ENCODE results near the gene PER3. TPM values are rescaled to one million over a fixed set of nuclear protein-coding genes. Genes with fewer than 3 reads are reported as not detected.

Gene PER3
- total and polyA plus RNA-seq, 2 donors (not counting 1 experiment from before 2014, with no cell fraction given): 16.6 to 18.8 TPM

- Histone ChIP-seq H3K9me3 (ENCODE audit: control insufficient read depth, insufficient read depth, low read depth, low read length) (no peaks in the 10 kb centered on the region), H3K79me2 (ENCODE audit: control insufficient read depth, insufficient read depth, low read length) (peaks cover 32% of the 10 kb centered on the region), H3K4me2 (ENCODE audit: extremely low read depth, insufficient read depth, low read length) (peak within 1 kb of the TSS; percentile 94), H4K20me1 (ENCODE audit: control insufficient read depth, extremely low read depth, insufficient read depth, low read length) (no peaks in the 10 kb centered on the region), H3K4me3 (replicated peaks in 1 of 4; ENCODE audit: control extremely low read depth in 1 of 4, insufficient read depth in 1 of 4, low read depth in 3 of 4, low read length in 4 of 4) (peak within 1 kb of the TSS; percentile 83 to 96 (median 85)), H3K4me1 (ENCODE audit: control insufficient read depth, extremely low read depth, insufficient read depth, low read length) (no peaks in the 10 kb centered on the region), H3K27ac (ENCODE audit: insufficient read depth, low read length) (peak within 1 kb of the TSS; percentile 78), H3K36me3 (ENCODE audit: control insufficient read depth, insufficient read depth, low read length) (no peaks in the 10 kb centered on the region), H3K9ac (ENCODE audit: insufficient read depth, low read length) (peak within 1 kb of the TSS; percentile 89), H3K27me3 (ENCODE audit: control insufficient read depth, insufficient read depth, low read length) (no peaks in the 10 kb centered on the region), H2AFZ (ENCODE audit: low read length) (peak within 1 kb of the TSS; percentile 100)
- peak; percentile 67 to 78 for DNase-seq (ENCODE audit: low read depth in 2 of 2)
- no peak for TF ChIP-seq CTCF (conservative IDR thresholded peaks at IDR 0.05 in 1 of 2, IDR thresholded peaks at IDR 0.05 in 1 of 2; ENCODE audit: low read depth in 1 of 2, low read length in 2 of 2)
- no peak for TF ChIP-seq EZH2 (IDR thresholded peaks at IDR 0.05; ENCODE audit: low read length, missing control alignments)
These were observed 12.9 kb upstream of the PER3 start, which contains the start of gene VAMP3 for GRCh38 chr1:7770997-7771822. TSS of gene VAMP3 (plus strand) at chr1:7771296. CDS start at chr1:7771384, 88 bp downstream.

- peaks cover 34% of the 10 kb centered on the region for H3K79me2 ChIP-seq (ENCODE audit: control insufficient read depth, insufficient read depth, low read length)
- no peaks in the 10 kb centered on the region for H4K20me1 ChIP-seq (ENCODE audit: control insufficient read depth, extremely low read depth, insufficient read depth, low read length)
- no peaks in the 10 kb centered on the region for H3K27me3 ChIP-seq (ENCODE audit: control insufficient read depth, insufficient read depth, low read length)
- no peak overlapping the region for H2AFZ ChIP-seq (ENCODE audit: low read length)
- H3K4me1 ChIP-seq (ENCODE audit: control insufficient read depth, extremely low read depth, insufficient read depth, low read length): no peaks in the 10 kb centered on the region
- H3K4me2 ChIP-seq (ENCODE audit: extremely low read depth, insufficient read depth, low read length): peak overlapping the region; percentile 87
- no peaks in the 10 kb centered on the region for H3K36me3 ChIP-seq (ENCODE audit: control insufficient read depth, insufficient read depth, low read length)
- H3K27ac ChIP-seq (ENCODE audit: insufficient read depth, low read length): peak overlapping the region; percentile 78
- no peaks in the 10 kb centered on the region for H3K9me3 ChIP-seq (ENCODE audit: control insufficient read depth, insufficient read depth, low read depth, low read length)
- H3K9ac ChIP-seq (ENCODE audit: insufficient read depth, low read length): peak overlapping the region; percentile 89
- TF ChIP-seq EZH2 (IDR thresholded peaks at IDR 0.05; ENCODE audit: low read length, missing control alignments): no peak
- TF ChIP-seq CTCF (conservative IDR thresholded peaks at IDR 0.05 in 1 of 2, IDR thresholded peaks at IDR 0.05 in 1 of 2; ENCODE audit: low read depth in 1 of 2, low read length in 2 of 2): no peak
- H3K4me3 ChIP-seq (replicated peaks in 1 of 4; ENCODE audit: control extremely low read depth in 1 of 4, insufficient read depth in 1 of 4, low read depth in 3 of 4, low read length in 4 of 4): peak overlapping the region; percentile 83 to 96 (median 85)
- no peak for DNase-seq (ENCODE audit: low read depth in 2 of 2)
These were observed 12.2 kb upstream of the PER3 start for GRCh38 chr1:7771823-7772299.

GRCh38 chr1:7777591-7777990 is 6.5 kb upstream of the PER3 start:
- no peak overlapping the region for H3K4me2 ChIP-seq (ENCODE audit: extremely low read depth, insufficient read depth, low read length)
- TF ChIP-seq CTCF (conservative IDR thresholded peaks at IDR 0.05 in 1 of 2, IDR thresholded peaks at IDR 0.05 in 1 of 2; ENCODE audit: low read depth in 1 of 2, low read length in 2 of 2): no peak
- TF ChIP-seq EZH2 (IDR thresholded peaks at IDR 0.05; ENCODE audit: low read length, missing control alignments): no peak
- no peaks in the 10 kb centered on the region for H4K20me1 ChIP-seq (ENCODE audit: control insufficient read depth, extremely low read depth, insufficient read depth, low read length)
- peaks cover 24% of the 10 kb centered on the region for H3K79me2 ChIP-seq (ENCODE audit: control insufficient read depth, insufficient read depth, low read length)
- no peaks in the 10 kb centered on the region for H3K9me3 ChIP-seq (ENCODE audit: control insufficient read depth, insufficient read depth, low read depth, low read length)
- H3K27me3 ChIP-seq (ENCODE audit: control insufficient read depth, insufficient read depth, low read length): no peaks in the 10 kb centered on the region
- H2AFZ ChIP-seq (ENCODE audit: low read length): no peak overlapping the region
- no peak overlapping the region for H3K9ac ChIP-seq (ENCODE audit: insufficient read depth, low read length)
- DNase-seq (ENCODE audit: low read depth in 2 of 2): peak in 1 of 2 donors; percentile 10
- peaks cover 13% of the 10 kb centered on the region for H3K36me3 ChIP-seq (ENCODE audit: control insufficient read depth, insufficient read depth, low read length)
- no peak overlapping the region for H3K4me3 ChIP-seq (replicated peaks in 1 of 4; ENCODE audit: control extremely low read depth in 1 of 4, insufficient read depth in 1 of 4, low read depth in 3 of 4, low read length in 4 of 4)
- no peak overlapping the region for H3K27ac ChIP-seq (ENCODE audit: insufficient read depth, low read length)
- H3K4me1 ChIP-seq (ENCODE audit: control insufficient read depth, extremely low read depth, insufficient read depth, low read length): peaks cover 2% of the 10 kb centered on the region

All from fibroblast of lung (primary cell).